ENCODE results near the gene SND1.

Gene SND1

GRCh38 chr7:127625331-127625730 is 26.7 kb upstream of the SND1 start:
- no peaks in the 10 kb centered on the region for H3K79me2 ChIP-seq (ENCODE audit: control insufficient read depth, low read length)
- H3K9me2 ChIP-seq (replicated peaks; ENCODE audit: control insufficient read depth, low read length) = no peaks in the 10 kb centered on the region
- H3K4me3 ChIP-seq (ENCODE audit: low read length) = no peak overlapping the region
- no peaks in the 10 kb centered on the region for H3K9me3 ChIP-seq (ENCODE audit: control insufficient read depth, insufficient read depth, low read length)
- no peaks in the 10 kb centered on the region for H3F3A ChIP-seq (ENCODE audit: control insufficient read depth, insufficient read depth)
- TF ChIP-seq CTCF (IDR thresholded peaks at IDR 0.05; ENCODE audit: low read depth, low read length, poor library complexity, severe bottlenecking) (no peak), EZH2phosphoT487 (IDR thresholded peaks at IDR 0.05; ENCODE audit: borderline replicate concordance, low read length) (no peak)
- H4K20me1 ChIP-seq (ENCODE audit: control insufficient read depth, insufficient read depth, low read depth, low read length) = no peaks in the 10 kb centered on the region
- no peak overlapping the region for H3K27ac ChIP-seq (ENCODE audit: low read depth, low read length)
- no peaks in the 10 kb centered on the region for H3K36me3 ChIP-seq (ENCODE audit: control insufficient read depth, low read length)
- peaks cover 26% of the 10 kb centered on the region for H3K27me3 ChIP-seq (ENCODE audit: control insufficient read depth, low read length)
- H3K4me2 ChIP-seq (ENCODE audit: low read length) = no peak overlapping the region
- peaks cover 3% of the 10 kb centered on the region; the same call in 1 of the 2 replicates for H3K4me1 ChIP-seq (ENCODE audit: control insufficient read depth, low read length)

GRCh38 chr7:127628445-127628844 is 23.5 kb upstream of the SND1 start:
- H3K27ac ChIP-seq (ENCODE audit: low read depth, low read length) = no peak overlapping the region
- H3K4me3 ChIP-seq (ENCODE audit: low read length) = no peak overlapping the region
- H3K4me2 ChIP-seq (ENCODE audit: low read length) = no peak overlapping the region
- no peaks in the 10 kb centered on the region for H3F3A ChIP-seq (ENCODE audit: control insufficient read depth, insufficient read depth)
- no peaks in the 10 kb centered on the region for H4K20me1 ChIP-seq (ENCODE audit: control insufficient read depth, insufficient read depth, low read depth, low read length)
- no peaks in the 10 kb centered on the region for H3K79me2 ChIP-seq (ENCODE audit: control insufficient read depth, low read length)
- H3K27me3 ChIP-seq (ENCODE audit: control insufficient read depth, low read length) = peaks cover 9% of the 10 kb centered on the region
- H3K4me1 ChIP-seq (ENCODE audit: control insufficient read depth, low read length) = peaks cover 3% of the 10 kb centered on the region; the same call in 1 of the 2 replicates
- H3K36me3 ChIP-seq (ENCODE audit: control insufficient read depth, low read length) = no peaks in the 10 kb centered on the region
- no peaks in the 10 kb centered on the region for H3K9me3 ChIP-seq (ENCODE audit: control insufficient read depth, insufficient read depth, low read length)
- TF ChIP-seq EZH2phosphoT487 (IDR thresholded peaks at IDR 0.05; ENCODE audit: borderline replicate concordance, low read length) = no peak
- peak; percentile 35 for TF ChIP-seq CTCF (IDR thresholded peaks at IDR 0.05; ENCODE audit: low read depth, low read length, poor library complexity, severe bottlenecking)
- H3K9me2 ChIP-seq (replicated peaks; ENCODE audit: control insufficient read depth, low read length) = no peaks in the 10 kb centered on the region

GRCh38 chr7:127629268-127629854 is 22.6 kb upstream of the SND1 start:
- H3K4me2 ChIP-seq (ENCODE audit: low read length) = peak overlapping the region; percentile 24; the same call in 1 of the 2 replicates
- no peaks in the 10 kb centered on the region for H3K79me2 ChIP-seq (ENCODE audit: control insufficient read depth, low read length)
- H3K4me3 ChIP-seq (ENCODE audit: low read length) = no peak overlapping the region
- no peaks in the 10 kb centered on the region for H3F3A ChIP-seq (ENCODE audit: control insufficient read depth, insufficient read depth)
- no peak overlapping the region for H3K27ac ChIP-seq (ENCODE audit: low read depth, low read length)
- TF ChIP-seq EZH2phosphoT487 (IDR thresholded peaks at IDR 0.05; ENCODE audit: borderline replicate concordance, low read length) (no peak), CTCF (IDR thresholded peaks at IDR 0.05; ENCODE audit: low read depth, low read length, poor library complexity, severe bottlenecking) (peak; percentile 83)
- H3K36me3 ChIP-seq (ENCODE audit: control insufficient read depth, low read length) = no peaks in the 10 kb centered on the region
- peaks cover 15% of the 10 kb centered on the region for H3K27me3 ChIP-seq (ENCODE audit: control insufficient read depth, low read length)
- no peaks in the 10 kb centered on the region; the same call in 1 of the 2 replicates for H3K9me3 ChIP-seq (ENCODE audit: control insufficient read depth, insufficient read depth, low read length)
- no peaks in the 10 kb centered on the region for H3K9me2 ChIP-seq (replicated peaks; ENCODE audit: control insufficient read depth, low read length)
- no peaks in the 10 kb centered on the region for H4K20me1 ChIP-seq (ENCODE audit: control insufficient read depth, insufficient read depth, low read depth, low read length)
- peaks cover 3% of the 10 kb centered on the region; the same call in 1 of the 2 replicates for H3K4me1 ChIP-seq (ENCODE audit: control insufficient read depth, low read length)
